GM21717 (cell line): ENCODE results near the gene SS18L1.

Experiments
- ATAC-seq: cut with Tn5 transposase; IDR thresholded peaks from one replicate; pipeline ENCODE4 v1.9.1; 2021; ENCODE audit warnings: mild to moderate bottlenecking, moderate library complexity; ENCODE audit not compliant: unreplicated experiment

Gene SS18L1

DNA sequence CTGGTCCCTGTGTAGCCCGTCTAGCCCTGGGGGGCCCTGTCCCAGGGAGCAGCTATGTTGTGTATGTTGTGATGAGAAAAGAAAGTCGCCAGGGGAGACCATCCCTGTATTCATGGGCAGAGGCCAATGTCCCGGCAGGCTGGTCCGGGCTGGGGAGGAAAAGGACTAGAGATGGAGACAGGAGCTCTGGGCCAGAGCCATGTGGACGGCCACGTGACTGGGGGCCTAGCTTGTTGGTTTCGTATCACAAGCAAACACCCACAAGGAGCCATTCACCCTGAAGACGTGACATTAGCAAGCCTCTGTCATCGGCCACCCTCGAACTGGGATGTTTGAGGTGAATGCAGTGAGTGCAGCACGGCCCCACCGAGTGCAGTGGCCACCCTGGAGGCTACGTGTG lies 79.4 kb downstream of the SS18L1 start:
- ATAC-seq: no peak

DNA sequence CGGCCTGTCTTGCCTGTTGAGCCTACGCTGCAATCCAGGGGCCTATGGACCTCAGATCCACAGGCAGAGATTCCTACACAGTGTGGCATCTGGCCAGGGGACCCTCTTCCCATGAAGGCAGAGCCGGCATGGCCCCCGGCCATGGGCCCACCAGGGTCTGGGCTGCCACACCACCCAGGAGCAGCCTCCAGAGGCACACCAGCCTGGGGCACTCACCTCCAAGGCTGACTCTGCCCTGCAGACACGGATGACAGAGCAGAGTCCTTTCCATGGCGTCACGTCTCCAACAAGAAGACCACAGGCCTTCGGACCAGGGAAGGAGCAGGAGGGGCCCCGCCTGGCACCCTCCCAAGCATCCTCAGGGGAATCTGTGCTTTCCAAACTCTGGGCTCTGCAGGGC lies 80.0 kb downstream of the SS18L1 start:
- ATAC-seq: no peak

DNA sequence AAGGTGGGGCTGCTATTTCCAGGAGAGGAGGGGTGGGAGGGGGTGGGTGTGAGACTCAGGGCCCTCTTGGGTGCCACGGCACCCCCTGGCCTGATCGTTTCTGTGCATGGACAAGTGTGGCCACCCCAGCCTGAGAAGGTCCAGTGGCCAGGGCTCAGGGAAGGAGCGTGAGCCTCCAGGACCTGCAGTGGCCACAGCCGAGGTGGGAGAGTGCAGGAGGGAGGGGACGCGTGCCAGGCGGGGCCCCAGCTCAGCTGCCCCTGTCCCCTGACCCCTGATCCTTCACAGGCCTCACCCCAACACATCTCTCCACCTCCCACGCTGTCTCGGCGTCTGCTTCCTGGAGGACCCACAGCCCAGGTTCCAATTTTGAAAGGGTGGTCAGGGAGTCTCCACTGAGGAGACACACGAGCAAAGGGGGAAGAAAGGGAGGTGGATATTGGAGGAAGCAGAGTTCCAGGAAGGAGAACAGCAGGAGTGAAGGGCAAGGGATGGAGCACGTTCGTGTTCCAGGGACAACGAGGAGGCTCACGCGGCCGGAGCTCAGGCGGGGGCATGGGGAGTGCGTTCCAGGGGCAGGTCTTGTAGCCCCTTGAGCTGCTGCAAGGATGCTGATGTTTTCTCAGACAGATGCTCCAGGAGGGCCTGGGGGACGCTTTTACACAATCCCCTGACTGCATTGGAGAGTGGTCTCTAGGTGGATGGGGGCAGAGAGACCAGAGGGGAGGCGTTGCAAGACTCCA lies 80.7 kb downstream of the SS18L1 start:
- ATAC-seq: no peak

DNA sequence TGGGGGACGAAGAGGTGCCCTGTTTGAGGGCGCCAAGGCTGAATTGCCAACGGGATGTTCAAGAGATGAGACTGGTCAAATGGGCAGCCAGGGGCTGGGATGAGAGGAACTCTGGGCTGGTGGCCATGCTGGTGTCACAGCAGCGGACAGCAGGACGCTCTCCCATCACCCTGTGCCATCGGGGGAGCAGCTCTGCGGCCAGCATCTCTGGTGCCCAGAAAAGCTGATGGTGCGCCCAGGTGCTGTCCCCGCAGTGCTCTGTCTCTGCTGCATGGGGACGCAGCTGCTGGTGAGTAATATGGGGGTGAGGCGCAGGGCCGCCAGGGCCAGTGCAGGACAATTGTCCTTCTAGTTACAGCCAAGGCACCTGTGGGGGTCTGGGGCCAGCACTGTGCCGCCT lies 81.5 kb downstream of the SS18L1 start:
- no peak for ATAC-seq

DNA sequence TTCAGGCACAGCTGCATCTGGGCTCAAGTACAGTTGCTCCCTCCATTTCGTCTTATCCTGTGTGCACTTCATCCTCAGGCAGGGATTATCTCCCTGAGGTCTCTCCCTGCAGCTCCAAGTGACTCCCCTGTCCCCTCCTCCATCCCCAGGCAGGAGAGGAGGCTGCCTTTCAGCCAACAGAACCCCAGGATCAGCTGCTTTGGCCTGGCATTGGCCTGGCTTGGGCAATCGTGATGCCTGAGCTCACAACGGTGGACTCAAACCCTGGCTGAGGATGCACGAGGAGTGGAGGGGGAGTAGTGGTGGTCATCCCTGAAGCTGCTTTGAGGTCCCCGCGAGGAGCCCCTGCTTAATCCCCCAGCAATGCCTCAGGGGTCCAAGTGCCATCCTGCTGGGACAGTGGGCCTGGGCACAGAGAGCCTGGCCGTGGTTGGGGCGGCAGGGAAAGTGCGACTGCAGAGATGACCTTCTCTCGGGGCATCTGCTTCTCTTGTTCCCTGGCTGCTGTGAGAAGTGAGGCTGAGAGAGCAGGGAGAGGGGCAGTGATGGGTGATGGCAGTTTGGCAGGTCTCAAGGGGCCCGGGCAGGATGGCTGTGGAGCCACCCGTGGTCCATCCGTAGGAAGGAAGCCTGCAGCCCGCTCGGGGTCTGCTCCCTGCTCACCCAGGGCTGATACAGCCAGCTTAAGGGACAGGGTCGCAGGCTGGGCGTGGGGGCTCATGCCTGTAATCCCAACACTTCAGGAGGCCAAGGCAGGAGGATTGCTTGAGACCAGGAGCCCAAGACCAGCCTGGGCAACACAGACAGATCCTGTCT lies 82.5 kb downstream of the SS18L1 start:
- ATAC-seq: no peak

DNA sequence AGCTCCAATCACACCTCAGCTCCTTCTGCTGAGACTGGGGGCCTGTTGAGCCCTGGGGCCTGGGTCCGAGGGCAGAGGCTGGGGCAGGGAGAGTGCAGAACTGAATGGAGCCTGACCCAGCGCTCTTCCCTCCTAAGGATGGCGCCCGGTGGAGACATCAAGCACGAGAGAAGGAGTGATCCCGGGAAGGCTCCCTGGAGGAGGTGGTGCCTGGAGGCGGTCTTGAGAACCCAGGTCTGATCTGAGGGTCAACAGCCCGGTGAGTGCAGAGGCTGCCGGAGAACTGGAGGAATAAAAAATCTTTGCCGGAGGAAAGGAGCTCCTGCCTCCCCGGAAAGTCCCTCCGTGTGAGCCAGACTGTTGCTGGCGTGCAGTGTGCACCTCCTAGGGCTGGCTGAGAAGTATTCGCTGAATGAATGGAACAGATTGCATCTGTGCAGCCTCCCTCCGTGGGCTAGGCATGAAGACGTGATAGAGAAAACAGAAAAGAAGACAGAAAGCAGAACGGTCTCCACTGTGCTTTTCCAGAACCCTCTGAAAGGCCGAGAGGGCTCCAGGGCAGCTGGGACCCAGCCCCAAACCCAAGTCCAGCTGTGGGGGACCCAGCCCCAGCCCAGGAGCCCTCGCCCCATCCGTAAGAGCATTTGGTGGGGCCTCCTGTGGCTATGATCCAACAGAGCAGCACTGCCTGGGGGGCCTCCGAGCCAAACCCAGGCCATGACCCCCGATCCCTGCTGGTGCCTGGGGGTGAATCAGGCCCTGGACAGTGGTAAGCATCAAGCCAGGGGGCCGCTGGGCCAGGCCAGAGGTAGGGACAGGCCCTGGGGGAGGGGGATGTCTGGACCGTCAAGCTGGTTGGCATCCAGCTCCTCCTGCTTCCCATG lies 83.4 kb downstream of the SS18L1 start:
- no peak for ATAC-seq

DNA sequence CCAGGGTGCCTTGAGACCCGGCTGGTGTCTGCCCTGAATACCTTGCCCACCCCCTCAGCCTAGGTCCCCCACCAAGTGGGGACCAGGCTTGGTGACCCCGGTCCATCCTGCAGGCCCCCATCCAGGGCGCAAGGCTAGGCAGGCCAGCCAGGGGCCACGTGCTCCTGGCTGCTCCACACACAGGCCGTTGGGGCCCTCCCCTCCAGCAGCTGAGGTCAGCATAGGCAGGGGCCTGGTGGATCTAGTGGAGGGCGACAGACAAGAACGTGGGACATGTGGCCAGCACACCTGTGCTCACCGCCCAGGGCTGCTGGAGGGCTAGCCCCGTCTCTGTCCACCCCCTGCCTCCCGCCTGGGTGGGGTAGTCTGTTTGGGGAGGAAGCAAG lies 84.0 kb downstream of the SS18L1 start:
- no peak for ATAC-seq

DNA sequence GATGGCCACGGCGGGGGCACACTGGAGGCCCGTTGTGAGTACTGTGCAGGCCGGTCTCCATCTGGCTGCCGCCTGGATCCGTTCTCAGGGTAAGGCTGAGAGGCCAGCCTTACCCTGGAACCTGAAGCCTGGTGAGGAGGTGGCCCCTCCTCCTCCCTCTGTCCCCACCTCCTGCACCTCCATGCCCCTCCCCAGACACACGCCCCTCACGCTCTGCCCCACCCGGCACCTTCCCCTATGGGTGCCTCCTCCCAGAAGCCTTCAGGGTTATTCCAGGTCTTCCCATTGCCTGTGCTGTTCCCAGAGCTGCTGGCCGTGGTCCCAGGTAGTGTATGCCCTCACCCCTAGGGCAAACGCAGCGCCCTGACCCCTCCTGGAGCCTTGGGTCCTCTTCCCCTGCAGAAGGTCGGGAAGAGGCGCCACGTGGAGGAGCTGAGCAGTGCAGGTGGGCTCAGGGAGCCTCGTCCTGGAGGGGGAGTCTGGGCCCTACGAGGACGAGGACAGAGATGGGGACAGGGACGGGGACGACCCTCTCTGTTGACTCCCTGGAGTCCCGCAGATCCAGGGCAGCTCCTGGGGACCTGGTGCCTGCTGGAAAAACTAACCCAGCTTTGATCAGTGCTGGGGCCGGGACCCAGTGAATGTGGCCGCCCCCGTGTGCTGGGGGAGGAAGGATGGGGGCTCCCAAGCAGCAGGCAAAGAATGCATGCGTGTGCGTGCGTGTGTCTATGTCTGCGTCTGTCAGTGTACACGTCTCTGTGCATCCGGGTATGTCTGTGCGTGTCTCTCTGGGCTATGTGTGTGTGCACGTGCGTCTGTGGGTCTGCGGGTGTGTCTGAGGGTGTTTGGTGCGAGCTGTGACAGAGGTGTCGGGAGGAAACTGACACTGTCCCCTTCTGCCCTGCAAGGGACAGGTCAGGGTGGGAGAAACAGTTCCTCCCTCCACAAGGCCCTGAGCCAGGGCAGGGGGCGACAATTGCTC lies 84.7 kb downstream of the SS18L1 start:
- ATAC-seq: no peak

DNA sequence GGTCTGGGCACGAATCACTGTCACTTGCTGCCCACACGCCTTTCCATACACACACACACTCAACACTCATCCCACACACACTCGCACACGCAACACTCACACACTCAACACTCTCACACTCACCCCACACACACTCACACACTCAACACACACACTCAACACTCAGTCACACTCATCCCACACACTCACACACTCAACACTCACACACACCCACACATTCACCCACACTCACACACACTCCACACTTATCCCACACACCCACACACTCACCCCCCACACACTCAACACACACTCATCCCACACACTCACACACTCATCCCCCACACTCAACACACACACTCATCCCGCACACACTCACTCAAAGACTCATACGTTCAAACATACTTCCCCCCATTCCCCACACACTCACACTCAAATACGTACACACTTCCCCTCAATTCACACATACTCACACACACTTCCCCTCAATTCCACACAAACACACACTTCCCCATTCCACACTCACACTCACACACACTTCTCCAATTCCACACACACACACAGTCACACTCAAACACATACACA lies 85.5 kb downstream of the SS18L1 start:
- no peak for ATAC-seq

DNA sequence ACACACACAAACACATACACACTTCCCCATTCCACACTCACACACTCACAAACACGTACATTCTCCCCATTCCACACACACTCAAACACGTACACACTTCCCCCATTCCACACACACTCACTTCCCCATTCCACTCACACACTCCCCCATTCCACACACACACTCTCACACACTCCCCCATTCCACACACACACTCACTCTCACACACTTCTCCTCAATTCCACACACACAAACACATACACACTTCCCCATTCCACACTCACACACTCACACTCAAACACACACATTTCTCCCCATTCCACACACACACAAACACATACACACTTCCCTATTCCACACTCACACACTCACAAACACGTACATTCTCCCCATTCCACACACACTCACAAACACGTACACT lies 86.1 kb downstream of the SS18L1 start:
- ATAC-seq: no peak

DNA sequence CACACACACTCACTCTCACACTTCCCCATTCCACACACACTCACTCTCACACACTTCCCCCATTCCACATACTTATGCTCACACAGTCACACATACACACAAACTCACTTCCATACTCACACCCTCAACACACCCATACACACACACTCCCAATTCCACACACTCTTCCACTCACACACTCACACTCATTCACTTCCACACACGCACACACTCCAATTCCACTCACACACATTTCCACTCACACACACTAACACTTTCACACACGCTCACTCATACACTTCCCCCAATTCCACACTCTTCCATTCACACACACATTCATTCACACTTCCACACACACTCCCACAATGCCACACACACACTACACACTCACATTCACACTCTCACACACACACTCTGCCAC lies 86.7 kb downstream of the SS18L1 start:
- no peak for ATAC-seq

DNA sequence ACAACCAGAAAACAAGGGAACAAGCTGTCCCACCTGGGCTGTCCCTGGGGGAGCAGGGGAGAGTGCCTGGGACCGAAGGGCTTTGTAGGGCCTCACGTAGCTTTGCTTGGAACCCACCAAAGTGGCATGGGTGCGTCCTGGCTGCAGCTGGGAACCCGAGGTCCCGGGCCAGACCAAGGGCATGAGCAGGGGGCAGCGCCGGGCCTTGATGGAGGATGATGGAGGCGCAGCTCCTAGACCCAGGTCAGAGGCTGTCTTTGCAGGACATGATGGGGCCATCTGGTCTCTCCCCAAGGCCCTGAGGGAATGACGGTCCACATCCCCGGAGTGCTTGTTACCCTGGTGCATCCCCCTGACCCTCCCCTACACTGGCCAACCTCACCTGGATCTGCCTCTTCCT lies 87.1 kb downstream of the SS18L1 start:
- no peak for ATAC-seq

DNA sequence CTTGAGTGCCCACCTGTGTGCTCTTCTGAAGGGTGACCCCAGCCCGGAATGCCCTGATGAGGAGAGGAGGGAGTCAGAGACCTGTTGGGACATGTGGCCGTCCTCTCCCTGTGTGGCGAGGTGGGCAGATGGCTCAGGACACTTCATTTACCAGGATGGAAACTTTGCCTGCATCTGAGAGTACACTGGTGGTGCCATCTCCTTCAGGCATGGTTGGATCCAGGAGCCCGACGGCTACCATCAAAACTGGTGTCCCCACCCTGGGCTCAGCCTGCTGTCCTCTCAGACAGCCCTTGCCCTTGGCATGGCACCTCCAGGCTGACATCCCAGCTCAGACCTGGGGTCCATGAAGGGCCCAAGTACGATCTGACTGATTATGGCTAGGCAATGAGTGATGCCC lies 87.7 kb downstream of the SS18L1 start:
- ATAC-seq: no peak
